ENCODE data around the gene TMEM208.
A peak's percentile ranks its signal among the peaks of the same experiment; 100 is the strongest.

TMEM208 gene

GRCh38 chr16:67191995-67192681 lies 34.8 kb upstream of the TMEM208 start, which contains the start of gene E2F4:
Gene E2F4 (plus strand): TSS chr16:67192155. CDS start chr16:67192228, 73 bp downstream.
- peak; percentile 98 for DNase-seq (ENCODE audit: low spot score)
- TF ChIP-seq, protein P1, sequence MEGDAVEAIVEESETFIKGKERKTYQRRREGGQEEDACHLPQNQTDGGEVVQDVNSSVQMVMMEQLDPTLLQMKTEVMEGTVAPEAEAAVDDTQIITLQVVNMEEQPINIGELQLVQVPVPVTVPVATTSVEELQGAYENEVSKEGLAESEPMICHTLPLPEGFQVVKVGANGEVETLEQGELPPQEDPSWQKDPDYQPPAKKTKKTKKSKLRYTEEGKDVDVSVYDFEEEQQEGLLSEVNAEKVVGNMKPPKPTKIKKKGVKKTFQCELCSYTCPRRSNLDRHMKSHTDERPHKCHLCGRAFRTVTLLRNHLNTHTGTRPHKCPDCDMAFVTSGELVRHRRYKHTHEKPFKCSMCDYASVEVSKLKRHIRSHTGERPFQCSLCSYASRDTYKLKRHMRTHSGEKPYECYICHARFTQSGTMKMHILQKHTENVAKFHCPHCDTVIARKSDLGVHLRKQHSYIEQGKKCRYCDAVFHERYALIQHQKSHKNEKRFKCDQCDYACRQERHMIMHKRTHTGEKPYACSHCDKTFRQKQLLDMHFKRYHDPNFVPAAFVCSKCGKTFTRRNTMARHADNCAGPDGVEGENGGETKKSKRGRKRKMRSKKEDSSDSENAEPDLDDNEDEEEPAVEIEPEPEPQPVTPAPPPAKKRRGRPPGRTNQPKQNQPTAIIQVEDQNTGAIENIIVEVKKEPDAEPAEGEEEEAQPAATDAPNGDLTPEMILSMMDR (IDR thresholded peaks at IDR 0.05; ENCODE audit: extremely low read depth, insufficient read depth, missing control alignments): no peak
- in situ Hi-C loops (cut with MboI; ENCODE audit: low pct_unique_long_range_greater_than_20kb, low sequenced_read_pairs, unreplicated experiment): no loop called here

DNA sequence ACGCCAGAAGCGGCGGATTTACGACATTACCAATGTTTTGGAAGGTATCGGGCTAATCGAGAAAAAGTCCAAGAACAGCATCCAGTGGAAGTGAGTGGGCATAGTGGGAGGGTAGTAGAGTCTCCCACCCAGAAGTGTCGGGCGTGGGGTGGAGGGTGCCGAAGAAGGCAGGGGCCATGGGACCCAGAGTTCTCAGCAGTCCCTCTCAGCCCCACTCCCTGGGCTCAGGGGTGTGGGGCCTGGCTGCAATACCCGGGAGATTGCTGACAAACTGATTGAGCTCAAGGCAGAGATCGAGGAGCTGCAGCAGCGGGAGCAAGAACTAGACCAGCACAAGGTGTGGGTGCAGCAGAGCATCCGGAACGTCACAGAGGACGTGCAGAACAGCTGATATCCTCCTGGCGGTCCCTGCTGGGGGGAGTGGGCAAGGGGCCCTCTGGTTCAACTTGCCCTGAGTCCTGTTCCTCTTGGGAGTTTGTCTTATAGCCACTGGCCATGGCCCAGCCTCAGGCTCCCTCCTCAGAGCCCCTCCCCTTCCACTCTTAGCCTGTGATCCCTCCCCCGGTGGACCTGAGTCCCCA lies 34.1 kb upstream of the TMEM208 start:
- in situ Hi-C loops (cut with MboI; ENCODE audit: low pct_unique_long_range_greater_than_20kb, low sequenced_read_pairs, unreplicated experiment): no loop called here

DNA sequence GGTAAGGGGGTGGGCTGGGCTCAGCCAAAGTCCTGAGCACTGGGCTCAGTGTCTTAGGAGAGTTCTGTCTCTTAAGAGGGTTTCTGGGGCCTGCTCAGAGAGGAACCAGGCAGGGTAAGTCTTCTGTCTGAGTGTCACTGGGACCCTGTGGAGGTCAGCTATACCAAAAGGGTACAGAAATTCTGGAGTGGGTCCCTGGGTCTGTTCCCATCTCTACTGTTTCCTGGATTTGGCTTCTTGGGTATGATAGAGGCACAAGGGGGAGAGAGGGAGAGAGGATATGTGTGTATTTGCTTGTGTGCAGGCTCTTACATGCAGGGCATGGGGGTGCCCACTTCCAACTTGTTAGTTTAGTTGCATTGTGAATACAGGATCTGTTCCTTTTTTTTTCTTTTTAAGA lies 33.4 kb upstream of the TMEM208 start:
- no peak for DNase-seq (ENCODE audit: low spot score)

More for the DNA sequence above, 34.1 kb upstream of the TMEM208 start:
- TF ChIP-seq, protein P1 (IDR thresholded peaks at IDR 0.05; ENCODE audit: extremely low read depth, insufficient read depth, missing control alignments): no peak
- no peak for DNase-seq (ENCODE audit: low spot score)

GRCh38 chr16:67194260-67194659 lies 32.7 kb upstream of the TMEM208 start:
- in situ Hi-C loops (cut with MboI; ENCODE audit: low pct_unique_long_range_greater_than_20kb, low sequenced_read_pairs, unreplicated experiment): no loop called here
- TF ChIP-seq, protein P1 (IDR thresholded peaks at IDR 0.05; ENCODE audit: extremely low read depth, insufficient read depth, missing control alignments): no peak
- DNase-seq (ENCODE audit: low spot score): no peak

More for the DNA sequence above, 33.4 kb upstream of the TMEM208 start:
- TF ChIP-seq, protein P1 (IDR thresholded peaks at IDR 0.05; ENCODE audit: extremely low read depth, insufficient read depth, missing control alignments): no peak
- in situ Hi-C loops (cut with MboI; ENCODE audit: low pct_unique_long_range_greater_than_20kb, low sequenced_read_pairs, unreplicated experiment): no loop called here

DNA sequence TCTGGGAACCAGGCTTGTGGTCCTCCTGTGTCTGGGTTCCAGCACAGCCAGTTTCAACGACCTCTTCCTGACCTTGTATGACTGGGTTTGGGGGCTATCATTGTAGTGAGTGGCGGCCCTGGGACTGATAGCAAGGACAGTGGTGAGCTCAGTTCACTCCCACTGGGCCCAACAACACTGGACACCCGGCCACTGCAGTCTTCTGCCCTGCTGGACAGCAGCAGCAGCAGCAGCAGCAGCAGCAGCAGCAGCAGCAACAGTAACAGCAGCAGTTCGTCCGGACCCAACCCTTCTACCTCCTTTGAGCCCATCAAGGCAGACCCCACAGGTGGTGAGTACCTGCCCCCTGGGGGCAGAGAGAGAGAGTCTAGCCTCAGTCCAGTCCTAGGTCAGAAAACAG lies 31.3 kb upstream of the TMEM208 start:
- TF ChIP-seq, protein P1 (IDR thresholded peaks at IDR 0.05; ENCODE audit: extremely low read depth, insufficient read depth, missing control alignments): no peak
- DNase-seq (ENCODE audit: low spot score): no peak
- in situ Hi-C loops (cut with MboI; ENCODE audit: low pct_unique_long_range_greater_than_20kb, low sequenced_read_pairs, unreplicated experiment): no loop called here

DNA sequence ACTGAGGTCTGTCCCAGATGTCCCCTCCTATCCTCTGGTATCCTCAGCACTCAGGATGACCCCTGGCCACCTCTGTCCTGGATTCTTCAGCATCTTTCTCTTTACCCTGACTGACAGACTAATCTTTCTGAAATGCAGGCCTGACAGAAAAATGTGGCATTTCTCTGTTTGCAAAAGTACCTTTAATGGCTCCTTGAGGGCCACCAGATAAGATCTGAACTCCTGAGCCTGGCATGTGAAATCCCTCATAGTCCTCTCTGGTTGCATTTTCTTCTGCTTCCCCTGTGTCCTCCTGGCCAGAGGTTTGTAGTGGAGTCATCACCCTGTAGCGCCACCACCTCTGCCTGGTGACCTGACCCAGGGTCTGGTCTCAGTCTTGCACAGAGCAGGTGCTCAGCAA lies 30.0 kb upstream of the TMEM208 start:
- in situ Hi-C loops (cut with MboI; ENCODE audit: low pct_unique_long_range_greater_than_20kb, low sequenced_read_pairs, unreplicated experiment): no loop called here
- no peak for DNase-seq (ENCODE audit: low spot score)
- TF ChIP-seq, protein P1 (IDR thresholded peaks at IDR 0.05; ENCODE audit: extremely low read depth, insufficient read depth, missing control alignments): no peak
